ENCODE data around the gene ANKRD10. TPM values are rescaled to one million over a fixed set of nuclear protein-coding genes. Genes with fewer than 3 reads are reported as not detected.
A peak's percentile ranks its signal among the peaks of the same experiment; 100 is the strongest.
"Not testable (repeated sequence)": the region's sequence is repeated elsewhere in the genome, so short reads cannot be mapped to it uniquely, and the experiment has no call there.

The ANKRD10 gene
- total RNA-seq, 4 donors from 2014 or later, result 87.8 to 182 (median 145) TPM

DNA sequence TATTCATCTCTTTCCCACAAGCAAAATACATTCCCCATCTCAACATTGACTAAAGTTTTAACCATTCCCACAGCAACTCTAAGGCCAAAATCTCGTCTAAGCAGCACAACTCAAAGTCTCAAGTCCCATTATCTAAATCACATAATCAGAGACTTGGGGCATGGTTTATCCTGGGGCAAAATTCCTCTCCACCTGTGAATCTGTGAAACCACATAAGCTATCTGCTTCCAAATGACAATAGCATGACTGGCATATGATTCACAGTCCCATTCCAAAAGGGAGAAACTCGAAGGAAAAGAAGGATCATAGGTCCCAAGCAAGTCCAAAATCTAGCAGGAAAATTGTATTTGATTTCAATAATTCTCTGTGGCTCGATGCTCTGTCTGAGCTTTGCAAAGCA, 73.0 kb downstream of the ANKRD10 start:
- no peak for DNase-seq (ENCODE audit: low spot score)
- TF ChIP-seq CTCF (IDR thresholded peaks at IDR 0.05), result no peak
- no peak for ATAC-seq (ENCODE audit: low FRiP score)

- TF ChIP-seq CTCF (IDR thresholded peaks at IDR 0.05), result no peak
- no peak for DNase-seq (ENCODE audit: low spot score)
- no peak for ATAC-seq (ENCODE audit: low FRiP score)
Observed at GRCh38 chr13:110841406-110841805, 73.5 kb downstream of the ANKRD10 start.

DNA sequence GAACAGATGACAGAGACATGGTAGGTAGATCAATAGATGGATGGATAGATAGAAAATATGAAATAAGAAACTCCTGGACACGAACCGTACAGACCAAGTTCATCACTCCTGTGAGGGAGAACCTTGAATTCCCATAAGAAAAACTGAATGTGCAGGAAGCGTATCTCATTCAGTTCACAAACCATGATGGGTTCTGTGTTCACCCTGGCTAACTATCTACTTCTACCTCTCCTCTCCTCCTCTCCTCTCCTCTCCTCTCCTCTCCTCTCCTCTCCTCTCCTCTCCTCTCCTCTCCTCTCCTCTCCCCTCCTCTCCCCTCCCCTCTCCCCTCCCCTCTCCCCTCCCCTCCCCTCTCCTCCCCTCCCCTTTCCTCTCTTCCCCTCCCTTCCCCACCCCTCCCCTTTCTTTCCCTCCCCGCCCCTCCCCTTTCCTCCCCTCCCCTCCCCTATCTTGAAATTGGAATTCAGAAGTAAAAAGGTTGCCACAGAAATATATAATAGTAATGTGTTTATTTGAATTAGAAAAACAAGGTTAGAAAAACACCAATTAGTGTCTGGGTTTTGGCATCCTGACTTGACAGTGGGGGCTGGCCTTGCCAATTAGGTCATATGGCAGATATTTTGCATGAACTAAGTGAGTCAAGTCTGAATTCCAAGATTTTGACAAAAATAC, 75.9 kb downstream of the ANKRD10 start:
- TF ChIP-seq CTCF (IDR thresholded peaks at IDR 0.05), result no peak
- ATAC-seq (ENCODE audit: low FRiP score), result no peak
- no peak for DNase-seq (ENCODE audit: low spot score)

- no peak for ATAC-seq (ENCODE audit: low FRiP score)
- TF ChIP-seq CTCF (IDR thresholded peaks at IDR 0.05), result no peak
Observed at GRCh38 chr13:110838116-110838515, 76.8 kb downstream of the ANKRD10 start.

DNA sequence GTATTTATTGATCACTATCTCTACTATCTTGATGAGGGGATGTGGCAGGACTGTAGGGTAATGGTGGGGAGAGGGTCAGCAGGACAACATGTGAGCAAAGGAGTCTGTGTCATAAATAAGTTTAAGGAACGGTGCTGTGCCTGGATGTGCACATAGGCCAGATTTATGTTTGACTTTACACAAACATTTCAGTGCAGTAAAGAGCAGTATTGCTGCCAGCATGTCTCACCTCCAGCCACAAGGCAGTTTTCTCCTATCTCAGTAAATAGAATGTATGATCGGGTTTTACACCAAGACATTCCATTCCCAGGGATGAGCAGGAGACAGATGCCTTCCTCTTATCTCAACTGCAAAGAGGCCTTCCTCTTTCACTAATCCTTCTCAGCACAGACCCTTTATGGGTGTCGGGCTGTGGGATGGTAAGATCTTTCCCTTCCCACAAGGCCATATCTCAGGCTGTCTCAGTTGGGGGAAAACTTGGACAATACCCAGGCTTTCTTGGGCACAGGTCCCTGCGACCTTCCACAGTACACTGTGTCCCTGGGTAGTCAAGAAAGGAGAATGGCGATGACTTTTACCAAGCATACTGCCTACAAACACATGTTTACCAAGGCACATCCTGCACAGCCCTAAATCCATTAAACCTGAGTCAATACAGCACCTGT, 77.3 kb downstream of the ANKRD10 start:
- not testable (repeated sequence) for DNase-seq (ENCODE audit: low spot score); ATAC-seq (ENCODE audit: low FRiP score)

More at GRCh38 chr13:110838116-110838515, 76.8 kb downstream of the ANKRD10 start:
- DNase-seq (ENCODE audit: low spot score), result no peak

DNA sequence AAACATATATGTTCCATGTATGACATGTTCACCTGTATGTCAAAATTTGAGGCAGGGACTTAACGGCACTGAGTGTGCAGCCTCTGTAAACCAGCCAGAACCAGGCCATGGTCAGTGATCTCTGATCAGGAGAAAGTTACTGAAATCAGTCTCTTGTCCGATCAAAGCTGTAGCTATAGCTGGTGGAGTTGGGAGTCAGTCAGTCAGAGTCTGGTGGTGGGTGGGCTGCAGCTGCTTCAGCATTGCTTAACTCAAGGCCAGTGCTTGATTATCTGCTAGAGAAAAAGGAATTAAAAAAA, 78.3 kb downstream of the ANKRD10 start:
- no peak for ATAC-seq (ENCODE audit: low FRiP score)
- TF ChIP-seq CTCF (IDR thresholded peaks at IDR 0.05), result no peak

GRCh38 chr13:110835721-110836604, 78.9 kb downstream of the ANKRD10 start:
- ATAC-seq (ENCODE audit: low FRiP score), result peak; percentile 28
- TF ChIP-seq CTCF (IDR thresholded peaks at IDR 0.05), result no peak
- no peak for DNase-seq (ENCODE audit: low spot score)

More for the DNA sequence above, 78.3 kb downstream of the ANKRD10 start:
- DNase-seq (ENCODE audit: low spot score), result no peak
